SK-N-SH (cell line): Measurements from ENCODE around the gene DSCAML1. TPM values are rescaled to one million over a fixed set of nuclear protein-coding genes. Genes with fewer than 3 reads are reported as not detected.

ENCODE experiments used
- CTCF ChIA-PET: fragments of 300-600, 350-600 bp; formaldehyde crosslinking; extraction: SDS; loops from one replicate; lab custom pipeline; 2021; lab: Yijun Ruan, JAX
- POLR2A ChIA-PET: fragments of 350-600 bp; sonication (Branson Sonifier 250); formaldehyde crosslinking; extraction: SDS; loops from one replicate; lab custom pipeline; 2020; ENCODE audit warnings: antibody characterized with exemption, inconsistent platforms; lab: Yijun Ruan, JAX
- DNase-seq: peaks from one replicate; pipeline ENCODE4 v3.0.0; 2012
- H2AFZ ChIP-seq: fragments of 200-600 bp; sonication (generic); 2 replicates; pipeline ENCODE4 v1.8.1; 2016; ENCODE audit warnings: antibody characterized with exemption, mild to moderate bottlenecking, low read depth
- H3F3A ChIP-seq: fragments of 200-600 bp; sonication (generic); replicated peaks from 2 replicates; pipeline ENCODE3; 2016; ENCODE audit warnings: antibody characterized with exemption, mild to moderate bottlenecking; ENCODE audit not compliant: insufficient read depth
- H3K27ac ChIP-seq, 2 experiments: fragments of 200-500 bp in 1 of 2; fragments of 200-600 bp in 1 of 2; sonication (Bioruptor generic) in 1 of 2; sonication (generic), shearing (Covaris generic) in 1 of 2; 2 replicates each; pipeline versions ENCODE4 v1.5.1 to v1.6.1; 2014 to 2016; ENCODE audit warnings: low read depth in 2 of 2, inconsistent platforms in 1 of 2, low read length in 1 of 2, mild to moderate bottlenecking in 1 of 2, mixed read lengths in 1 of 2
- H3K27me3 ChIP-seq: fragments of 200-600 bp; sonication (generic), shearing (Covaris generic); 2 replicates; pipeline ENCODE4 v1.6.1; 2016; ENCODE audit warnings: mixed run types; ENCODE audit not compliant: insufficient read depth
- H3K36me3 ChIP-seq, 2 experiments: fragments of 200-500 bp in 1 of 2; fragments of 200-600 bp in 1 of 2; sonication (Bioruptor generic) in 1 of 2; sonication (generic) in 1 of 2; replicated peaks in 1 of 2; 2 replicates each; pipeline versions ENCODE3 to v1.5.1; 2014 to 2016; ENCODE audit warnings: low read length in 1 of 2, mild to moderate bottlenecking in 1 of 2; ENCODE audit not compliant: insufficient read depth in 2 of 2, control insufficient read depth in 1 of 2
- H3K4me1 ChIP-seq, 2 experiments: fragments of 200-500 bp in 1 of 2; fragments of 200-600 bp in 1 of 2; sonication (Bioruptor generic) in 1 of 2; sonication (generic), shearing (Covaris generic) in 1 of 2; 2 replicates each; pipeline versions ENCODE4 v1.5.1 to v1.6.1; 2014 to 2016; ENCODE audit warnings: low read depth in 1 of 2, low read length in 1 of 2, mixed run types in 1 of 2; ENCODE audit not compliant: insufficient read depth in 2 of 2, control insufficient read depth in 1 of 2
- H3K4me2 ChIP-seq: fragments of 200-600 bp; sonication (generic), shearing (Covaris generic); 2 replicates; pipeline ENCODE4 v1.6.1; 2017; ENCODE audit warnings: mixed run types
- H3K4me3 ChIP-seq, 2 experiments: fragments of 200-500 bp in 1 of 2; fragments of 200-600 bp in 1 of 2; sonication (Bioruptor generic) in 1 of 2; sonication (generic), shearing (Covaris generic) in 1 of 2; 2 replicates each; pipeline versions ENCODE4 v1.5.1 to v1.8.1; 2014 to 2016; ENCODE audit warnings: low read depth in 2 of 2, inconsistent platforms in 1 of 2, low read length in 1 of 2, mild to moderate bottlenecking in 1 of 2, mixed read lengths in 1 of 2, moderate library complexity in 1 of 2
- H3K79me2 ChIP-seq: fragments of 200-600 bp; sonication (generic); 2 replicates; pipeline ENCODE4 v1.8.1; 2017; ENCODE audit warnings: mild to moderate bottlenecking; ENCODE audit not compliant: insufficient read depth
- H3K9ac ChIP-seq: fragments of 200-600 bp; sonication (generic); 2 replicates; pipeline ENCODE4 v1.6.1; 2017; ENCODE audit warnings: mixed run types
- H3K9me2 ChIP-seq: fragments of 200-600 bp; sonication (generic); 2 replicates; pipeline ENCODE4 v1.6.1; 2017; ENCODE audit warnings: mixed run types
- H3K9me3 ChIP-seq: fragments of 200-600 bp; sonication (generic); 2 replicates; pipeline ENCODE4 v1.6.1; 2017; ENCODE audit warnings: mixed run types, mild to moderate bottlenecking, moderate library complexity
- H4K20me1 ChIP-seq: fragments of 200-600 bp; sonication (generic); 2 replicates; pipeline ENCODE4 v1.6.1; 2017; ENCODE audit warnings: mild to moderate bottlenecking, mixed run types; ENCODE audit not compliant: insufficient read depth
- CHD2 ChIP-seq: fragments of 150-350 bp; IDR thresholded peaks from 2 replicates; pipeline ENCODE4 v1.6.1; 2018; ENCODE audit warnings: low read length; ENCODE audit not compliant: partially characterized antibody
- CTCF ChIP-seq: fragments of 200-600 bp; sonication (generic); IDR thresholded peaks from 2 replicates; pipeline ENCODE4 v1.6.1; 2017; ENCODE audit warnings: antibody characterized with exemption, mild to moderate bottlenecking, moderate library complexity
- EZH2phosphoT487 ChIP-seq: fragments of 200-600 bp; sonication (generic); IDR thresholded peaks from 2 replicates; pipeline ENCODE4 v1.6.1; 2017; ENCODE audit warnings: low read depth, mixed run types, mild to moderate bottlenecking, antibody characterized with exemption, moderate library complexity, borderline replicate concordance
- FOXJ3 ChIP-seq: sonication (generic); formaldehyde crosslinking; IDR thresholded peaks from 2 replicates; pipeline ENCODE4 v1.5.1; 2020; ENCODE audit warnings: mild to moderate bottlenecking, missing genetic modification reagents
- FOXM1 ChIP-seq: IDR thresholded peaks from 2 replicates; pipeline ENCODE4 v1.4.0; 2012; ENCODE audit warnings: low read depth, mild to moderate bottlenecking
- JUND ChIP-seq: IDR thresholded peaks from 2 replicates; pipeline ENCODE4 v1.4.0; 2012
- MAX ChIP-seq: IDR thresholded peaks from 2 replicates; pipeline ENCODE4 v1.4.0; 2012; ENCODE audit warnings: low read depth
- MEF2A ChIP-seq: IDR thresholded peaks from 2 replicates; pipeline ENCODE4 v1.4.0; 2012; ENCODE audit warnings: low read depth, borderline replicate concordance
- MXI1 ChIP-seq: IDR thresholded peaks from 2 replicates; pipeline ENCODE4 v1.6.1; 2012; ENCODE audit warnings: mild to moderate bottlenecking, low read depth, low read length, improper control_type of control experiment
- NRF1 ChIP-seq: IDR thresholded peaks from 2 replicates; pipeline ENCODE4 v1.6.1; 2012; ENCODE audit warnings: low read depth, mild to moderate bottlenecking, low read length
- PBX3 ChIP-seq: IDR thresholded peaks from 2 replicates; pipeline ENCODE4; 2012
- RCOR1 ChIP-seq: fragments of 150-350 bp; IDR thresholded peaks from 2 replicates; pipeline ENCODE4 v1.6.1; 2017; ENCODE audit warnings: antibody characterized with exemption, low read length
- REST ChIP-seq: IDR thresholded peaks from 2 replicates; pipeline ENCODE4 v1.6.1; 2012; ENCODE audit warnings: mild to moderate bottlenecking, low read depth, low read length, moderate library complexity
- SMC3 ChIP-seq: IDR thresholded peaks from 2 replicates; pipeline ENCODE4 v1.6.1; 2012; ENCODE audit warnings: low read depth, low read length, improper control_type of control experiment
- TCF12 ChIP-seq: IDR thresholded peaks from 2 replicates; pipeline ENCODE4 v1.4.0; 2012
- TEAD4 ChIP-seq: IDR thresholded peaks from 2 replicates; pipeline ENCODE4 v1.4.0; 2012; ENCODE audit warnings: mild to moderate bottlenecking, borderline replicate concordance; ENCODE audit not compliant: insufficient read depth
- USF1 ChIP-seq: IDR thresholded peaks from 2 replicates; pipeline ENCODE4 v1.4.0; 2012; ENCODE audit warnings: low read depth, borderline replicate concordance
- USF2 ChIP-seq: fragments of 150-350 bp; IDR thresholded peaks from 2 replicates; pipeline ENCODE4 v1.6.1; 2017; ENCODE audit warnings: antibody characterized with exemption, low read length, low read depth, borderline replicate concordance
- YY1 ChIP-seq: IDR thresholded peaks from 2 replicates; pipeline ENCODE4 v1.4.0; 2012; ENCODE audit warnings: low read depth, mild to moderate bottlenecking
- WGBS: methylation state at CpG from one replicate; pipeline ENCODE4 v1.1.6; 2017; ENCODE audit warnings: low lambda C conversion rate; 5-methylcytosine and 5-hydroxymethylcytosine counted together
- polyA plus RNA-seq, 3 experiments: library from polyadenylated mRNA; depleted of rRNA; stranded (reverse); fragments of >200 nt; gene quantifications; 2 replicates each; pipeline ENCODE4 v1.2.3, GENCODE V29; 2012

Gene DSCAML1
- polyA plus RNA-seq, 1 of the 3 experiments (the other 2 are of a cell fraction) = not detected

GRCh38 chr11:117626576-117626975 is 170.4 kb downstream of the DSCAML1 start:
- Histone ChIP-seq H3K27ac (no peak overlapping the region), H3K27me3 (peaks cover 18% of the 10 kb centered on the region; the same call in 1 of the 2 replicates), H3F3A (no peaks in the 10 kb centered on the region), H2AFZ (no peak overlapping the region), H3K9ac (no peak overlapping the region), H3K4me2 (no peak overlapping the region), H3K79me2 (no peaks in the 10 kb centered on the region), H3K4me3 (no peak overlapping the region), H3K9me3 (peaks cover 1% of the 10 kb centered on the region; the same call in 1 of the 2 replicates), H3K9me2 (no peaks in the 10 kb centered on the region), H3K4me1 (no peaks in the 10 kb centered on the region; a peak in 1 of 4 replicates), H3K36me3 (no peaks in the 10 kb centered on the region), H4K20me1 (no peaks in the 10 kb centered on the region)
- TF ChIP-seq MEF2A (no peak), CHD2 (no peak), USF1 (no peak), CTCF (no peak)
- CTCF ChIA-PET = interaction anchor here (0.9 to 3.2 kb wide), 2 partner anchors 9 to 14 kb away, joined by 3 to 13 read pairs; no protein-coding TSS in a partner anchor
- POLR2A ChIA-PET = no interaction called here
- 57% methylated on average over 6 of the region's 9 CpGs for WGBS
- DNase-seq = no peak

GRCh38 chr11:117625237-117625636 is 171.8 kb downstream of the DSCAML1 start:
- Histone ChIP-seq H3K79me2 (no peaks in the 10 kb centered on the region), H3K27me3 (peaks cover 18% of the 10 kb centered on the region; the same call in 1 of the 2 replicates), H3K9me2 (no peaks in the 10 kb centered on the region), H3F3A (no peaks in the 10 kb centered on the region), H3K4me3 (no peak overlapping the region), H4K20me1 (no peaks in the 10 kb centered on the region), H3K9me3 (peaks cover 4% of the 10 kb centered on the region; the same call in 1 of the 2 replicates), H2AFZ (no peak overlapping the region), H3K4me2 (no peak overlapping the region), H3K27ac (no peak overlapping the region), H3K9ac (no peak overlapping the region), H3K4me1 (no peaks in the 10 kb centered on the region; a peak in 1 of 4 replicates), H3K36me3 (no peaks in the 10 kb centered on the region)
- POLR2A ChIA-PET = no interaction called here
- CTCF ChIA-PET = interaction anchor here (0.8 to 1.3 kb wide), 4 partner anchors 9 to 321 kb away, joined by 3 read pairs; no protein-coding TSS in a partner anchor
- WGBS = 31% methylated on average over 3 of the region's 4 CpGs
- no peak for DNase-seq
- no peak for TF ChIP-seq TCF12
- no peak for TF ChIP-seq YY1
- TF ChIP-seq FOXJ3 (CRISPR knock-in tag) = no peak
- TF ChIP-seq MAX = no peak
- no peak for TF ChIP-seq MXI1
- TF ChIP-seq REST = no peak
- TF ChIP-seq RCOR1 = no peak
- TF ChIP-seq TEAD4 = no peak
- no peak for TF ChIP-seq FOXM1
- TF ChIP-seq SMC3 = no peak
- no peak for TF ChIP-seq USF2
- TF ChIP-seq NRF1 = no peak
- no peak for TF ChIP-seq JUND
- no peak for TF ChIP-seq EZH2phosphoT487
- no peak for TF ChIP-seq PBX3
